Mucosa of descending colon (tissue), 3 donors: ENCODE results near the gene UBE2Z. TPM values are rescaled to one million over a fixed set of nuclear protein-coding genes. Genes with fewer than 3 reads are reported as not detected.

Source experiments
- ATAC-seq: fragments of 200-7000 bp; cut with Tn5 transposase; one replicate; pipeline ENCODE4 v1.9.1; 2020; ENCODE audit warnings: mild to moderate bottlenecking, moderate library complexity
- DNase-seq, 3 donors: peaks; one replicate each; pipeline ENCODE4 v3.0.0-alpha.2; 2020
- H3K36me3 ChIP-seq: fragments of 200-600 bp; one replicate; pipeline ENCODE4 v1.8.0; 2021; ENCODE audit warnings: low read depth, mild to moderate bottlenecking
- H3K4me1 ChIP-seq: fragments of 200-600 bp; one replicate; pipeline ENCODE4 v1.8.0; 2021; ENCODE audit warnings: low read depth, mild to moderate bottlenecking
- H3K4me3 ChIP-seq: fragments of 200-600 bp; one replicate; pipeline ENCODE4 v1.8.0; 2021; ENCODE audit warnings: mild to moderate bottlenecking
- H3K9me3 ChIP-seq: fragments of 200-600 bp; one replicate; pipeline ENCODE4 v1.8.0; 2021; ENCODE audit warnings: mild to moderate bottlenecking
- intact Hi-C, 2 donors: fragments of 100-400 bp; cut with DNase I in 1 of 2; cut with micrococcal nuclease in 1 of 2; formaldehyde crosslinking; loops; one replicate each; pipeline versions ENCODE4 v1.11.0 to v1.11.1; 2022; cut with DNase I, micrococcal nuclease
- total RNA-seq, 3 donors: library from RNA; stranded (reverse); fragmentation: NEBNext Ultra II Directional in 2 of 3; extraction: Animal tissue kit (Norgen Biotek cat#: 25700) in 2 of 3; gene quantifications; one replicate each; pipeline versions ENCODE4 v1.2.1 to v1.2.4, GENCODE V29; 2021 to 2023
- TF ChIP-seq, protein P1 (sequence below): fragments of 200-600 bp; IDR thresholded peaks from one replicate; pipeline ENCODE4 v1.8.0; 2022; ENCODE audit warnings: antibody characterized with exemption, mild to moderate bottlenecking
- donor health status: DM: no; HTN: no; CAD: no; lungs with moderate emphysema.
- donor health status: DM: no; HTN: no; CAD: no.
- donor health status: DM: no; HTN: yes; CAD: no.

The UBE2Z gene
- total RNA-seq, 3 donors from 2014 or later = 67.6 to 70.5 (median 68.1) TPM

DNA sequence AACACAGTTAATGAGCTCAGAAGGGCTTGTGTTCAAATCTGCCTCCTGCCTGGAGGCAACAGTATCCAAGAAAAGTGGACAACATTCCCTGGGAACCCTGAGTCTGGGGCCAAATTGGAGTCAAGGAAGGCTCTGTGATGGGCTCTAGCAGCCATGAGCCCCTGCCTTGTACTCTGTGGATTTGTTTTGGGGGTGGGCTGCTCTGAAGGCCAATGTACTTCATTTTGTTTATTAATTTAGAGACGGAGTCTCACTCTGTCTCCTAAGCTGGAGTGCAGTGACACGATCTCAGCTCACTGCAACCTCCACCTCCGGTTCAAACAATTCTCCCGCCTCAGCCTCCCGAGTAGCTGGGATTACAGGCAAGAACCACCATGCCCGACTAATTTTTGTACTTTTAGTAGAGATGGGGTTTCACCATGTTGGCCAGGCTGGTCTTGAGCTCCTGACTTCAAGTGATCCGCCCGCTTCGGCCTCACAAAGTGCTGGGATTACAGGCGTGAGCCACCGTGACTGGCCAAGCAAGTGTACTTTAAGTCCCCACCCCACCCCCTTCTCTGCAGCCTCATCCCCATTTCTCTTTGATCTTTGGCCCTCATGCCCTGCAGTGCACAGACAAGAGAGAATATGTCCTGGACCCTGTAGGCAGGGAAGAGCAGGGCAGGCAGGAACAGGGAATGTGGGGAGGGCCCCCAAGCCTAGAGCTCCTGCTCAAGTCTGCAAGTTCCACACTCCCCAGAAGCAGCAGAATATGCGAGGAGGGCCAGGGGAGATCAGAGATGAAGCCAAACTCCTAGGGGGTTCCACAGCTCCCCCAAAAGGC, 62.9 kb downstream of the UBE2Z start:
- DNase-seq (no peak), ATAC-seq (no peak)
- H3K36me3 ChIP-seq = no peaks in the 10 kb centered on the region
- no peaks in the 10 kb centered on the region for H3K4me1 ChIP-seq
- intact Hi-C loops = no loop called here
- TF ChIP-seq, protein P1, sequence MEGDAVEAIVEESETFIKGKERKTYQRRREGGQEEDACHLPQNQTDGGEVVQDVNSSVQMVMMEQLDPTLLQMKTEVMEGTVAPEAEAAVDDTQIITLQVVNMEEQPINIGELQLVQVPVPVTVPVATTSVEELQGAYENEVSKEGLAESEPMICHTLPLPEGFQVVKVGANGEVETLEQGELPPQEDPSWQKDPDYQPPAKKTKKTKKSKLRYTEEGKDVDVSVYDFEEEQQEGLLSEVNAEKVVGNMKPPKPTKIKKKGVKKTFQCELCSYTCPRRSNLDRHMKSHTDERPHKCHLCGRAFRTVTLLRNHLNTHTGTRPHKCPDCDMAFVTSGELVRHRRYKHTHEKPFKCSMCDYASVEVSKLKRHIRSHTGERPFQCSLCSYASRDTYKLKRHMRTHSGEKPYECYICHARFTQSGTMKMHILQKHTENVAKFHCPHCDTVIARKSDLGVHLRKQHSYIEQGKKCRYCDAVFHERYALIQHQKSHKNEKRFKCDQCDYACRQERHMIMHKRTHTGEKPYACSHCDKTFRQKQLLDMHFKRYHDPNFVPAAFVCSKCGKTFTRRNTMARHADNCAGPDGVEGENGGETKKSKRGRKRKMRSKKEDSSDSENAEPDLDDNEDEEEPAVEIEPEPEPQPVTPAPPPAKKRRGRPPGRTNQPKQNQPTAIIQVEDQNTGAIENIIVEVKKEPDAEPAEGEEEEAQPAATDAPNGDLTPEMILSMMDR = no peak
- no peak overlapping the region for H3K4me3 ChIP-seq
- no peaks in the 10 kb centered on the region for H3K9me3 ChIP-seq

DNA sequence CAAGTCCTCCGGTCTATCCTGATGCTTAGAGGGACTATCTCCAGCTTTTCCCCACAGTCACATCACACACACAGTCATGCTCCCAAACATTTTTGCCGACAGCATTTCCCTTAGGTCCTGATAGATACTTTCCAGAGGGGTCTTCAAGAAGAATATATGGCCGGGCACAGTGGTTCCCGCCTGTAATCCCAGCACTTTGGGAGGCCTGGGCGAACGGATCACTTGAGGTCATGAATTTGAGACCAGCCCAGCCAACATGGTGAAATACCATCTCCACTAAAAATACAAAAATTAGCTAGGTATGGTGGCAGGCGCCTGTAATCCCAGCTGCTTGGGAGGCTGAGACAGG, 64.5 kb downstream of the UBE2Z start:
- no peaks in the 10 kb centered on the region for H3K9me3 ChIP-seq
- no peaks in the 10 kb centered on the region for H3K4me1 ChIP-seq
- no peaks in the 10 kb centered on the region for H3K36me3 ChIP-seq
- DNase-seq (no peak), ATAC-seq (no peak)
- no peak overlapping the region for H3K4me3 ChIP-seq
- intact Hi-C loops = no loop called here
- TF ChIP-seq, protein P1 = no peak

DNA sequence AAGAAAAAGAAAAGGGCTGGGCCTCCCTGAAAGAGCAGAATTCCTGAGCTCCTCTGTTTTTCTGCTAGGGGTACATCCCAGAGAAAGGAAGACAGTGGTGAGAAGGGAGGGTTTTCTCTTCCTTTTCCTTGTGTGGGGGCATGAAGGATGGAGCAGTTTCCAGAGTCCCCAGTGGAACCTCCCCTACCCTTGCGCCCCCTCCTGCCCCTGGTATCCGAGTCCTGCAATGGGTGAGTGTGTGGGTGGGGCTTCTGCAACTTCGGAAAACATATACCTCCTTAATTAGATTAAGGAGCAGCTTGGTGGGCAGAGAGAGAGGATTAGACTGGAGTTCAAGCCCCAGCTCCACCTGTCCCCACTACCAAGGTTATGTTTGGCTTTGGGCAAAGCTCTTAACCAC, 65.6 kb downstream of the UBE2Z start:
- Histone ChIP-seq H3K9me3 (no peaks in the 10 kb centered on the region), H3K4me1 (no peaks in the 10 kb centered on the region), H3K36me3 (no peaks in the 10 kb centered on the region), H3K4me3 (no peak overlapping the region)
- intact Hi-C loops = no loop called here
- ATAC-seq (no peak), DNase-seq (no peak)
- TF ChIP-seq, protein P1 = no peak

Other genes starting within 250 kb of the UBE2Z start
- gene PRAC1, start 185.9 kb upstream of the UBE2Z start, total RNA-seq = 100 to 1,000 TPM in 2 of 3 donors, 10 to 100 TPM in 1; 32.2 to 180 (median 137) TPM
- gene PRAC2, start 185.2 kb upstream of the UBE2Z start, total RNA-seq = 10 to 100 TPM in 2 of 3 donors, 1 to 10 TPM in 1; 6.6 to 24.0 (median 12.4) TPM
- gene HOXB13, start 179.7 kb upstream of the UBE2Z start, total RNA-seq = 10 to 100 TPM; 12.2 to 65.4 (median 48.2) TPM
- 10 to 100 TPM; 10.7 to 25.1 (median 12.2) TPM for gene TTLL6, start 91.2 kb upstream of the UBE2Z start, total RNA-seq
- gene CALCOCO2, start 77.4 kb upstream of the UBE2Z start, total RNA-seq = 100 to 1,000 TPM; 181 to 296 (median 224) TPM
- 100 to 1,000 TPM; 115 to 223 (median 198) TPM for gene ATP5MC1, start 15.6 kb upstream of the UBE2Z start, total RNA-seq
- gene SNF8, start 36.4 kb downstream of the UBE2Z start, total RNA-seq = 100 to 1,000 TPM in 2 of 3 donors, 10 to 100 TPM in 1; 90.3 to 112 (median 101) TPM
- gene GIP, start 60.2 kb downstream of the UBE2Z start, total RNA-seq = not detected
- under 1 TPM in 2 of 3 donors, not detected in 1; 0.06 to 0.07 TPM for gene IGF2BP1, start 89.0 kb downstream of the UBE2Z start, total RNA-seq
- 100 to 1,000 TPM in 1 of 3 donors, 10 to 100 TPM in 2; 23.6 to 138 (median 31.7) TPM for gene B4GALNT2, start 224.4 kb downstream of the UBE2Z start, total RNA-seq